Hepatocyte (in vitro differentiated cells): Measurements from ENCODE around the gene MEGF10. TPM values are rescaled to one million over a fixed set of nuclear protein-coding genes. Genes with fewer than 3 reads are reported as not detected.
"Not testable (repeated sequence)": the region's sequence is repeated elsewhere in the genome, so short reads cannot be mapped to it uniquely, and the experiment has no call there.

ENCODE experiments used
- DNase-seq: peaks from one replicate; pipeline ENCODE4 v3.0.0-alpha.2; 2016; ENCODE audit warnings: low spot score
- H2AFZ ChIP-seq: fragments of 200-600 bp; sonication (generic); 2 replicates; pipeline ENCODE4 v1.6.0; 2016; ENCODE audit warnings: antibody characterized with exemption, mild to moderate bottlenecking
- H3K27ac ChIP-seq: fragments of 200-600 bp; sonication (generic); 2 replicates; pipeline ENCODE4 v1.5.1; 2016; ENCODE audit warnings: mild to moderate bottlenecking
- H3K27me3 ChIP-seq: fragments of 200-600 bp; sonication (generic); 2 replicates; pipeline ENCODE4 v1.6.1; 2016
- H3K36me3 ChIP-seq: fragments of 200-600 bp; sonication (generic); replicated peaks from 2 replicates; pipeline ENCODE4 v1.5.1; 2016; ENCODE audit warnings: low read depth; ENCODE audit not compliant: insufficient read depth
- H3K4me1 ChIP-seq: fragments of 200-600 bp; sonication (generic); 2 replicates; pipeline ENCODE4 v1.5.1; 2016; ENCODE audit warnings: mild to moderate bottlenecking, moderate library complexity; ENCODE audit not compliant: insufficient read depth
- H3K4me2 ChIP-seq: fragments of 200-600 bp; sonication (generic); 2 replicates; pipeline ENCODE4 v1.6.0; 2016
- H3K4me3 ChIP-seq: fragments of 200-600 bp; sonication (generic); 2 replicates; pipeline ENCODE4 v1.5.1; 2016; ENCODE audit warnings: mild to moderate bottlenecking
- H3K79me2 ChIP-seq: fragments of 200-600 bp; sonication (generic); 2 replicates; pipeline ENCODE4 v1.6.0; 2017; ENCODE audit warnings: mild to moderate bottlenecking
- H3K9me2 ChIP-seq: fragments of 200-600 bp; sonication (generic); replicated peaks from 2 replicates; pipeline ENCODE4 v1.6.0; 2017; ENCODE audit warnings: mild to moderate bottlenecking; ENCODE audit not compliant: insufficient read depth
- H3K9me3 ChIP-seq: fragments of 200-600 bp; sonication (generic); 2 replicates; pipeline ENCODE4 v1.5.1; 2016; ENCODE audit warnings: low read depth, mild to moderate bottlenecking
- H4K20me1 ChIP-seq: fragments of 200-600 bp; sonication (generic); 2 replicates; pipeline ENCODE4 v1.6.0; 2016; ENCODE audit warnings: mild to moderate bottlenecking; ENCODE audit not compliant: insufficient read depth, poor library complexity, severe bottlenecking
- EZH2 ChIP-seq: fragments of 200-600 bp; sonication (generic); IDR thresholded peaks from 2 replicates; pipeline ENCODE4 v1.6.1; 2016; ENCODE audit warnings: antibody characterized with exemption, mild to moderate bottlenecking, borderline replicate concordance
- EZH2phosphoT487 ChIP-seq: fragments of 200-600 bp; sonication (generic); IDR thresholded peaks from one replicate; pipeline ENCODE4 v1.6.1; 2018; ENCODE audit warnings: antibody characterized with exemption, mild to moderate bottlenecking, low read depth, moderate library complexity; ENCODE audit not compliant: unreplicated experiment, severe bottlenecking
- WGBS: methylation state at CpG from one replicate; pipeline ENCODE4 v1.1.6; 2016; ENCODE audit warnings: low lambda C conversion rate; ENCODE audit errors: missing lambda C conversion rate; 5-methylcytosine and 5-hydroxymethylcytosine counted together
- polyA plus RNA-seq: library from polyadenylated mRNA; unstranded; fragments of >200 nt; fragmentation: Nextera tagmentation; extraction: Ambion mirVana; gene quantifications from 2 replicates; pipeline ENCODE4 v1.2.1, GENCODE V29; 2016
- total RNA-seq: library from RNA; depleted of rRNA; stranded (reverse); fragments of >200 nt; gene quantifications from 2 replicates; pipeline ENCODE4 v1.2.3, GENCODE V29; 2014
- TF ChIP-seq, protein P1 (sequence below): fragments of 200-600 bp; sonication (generic); IDR thresholded peaks from 2 replicates; pipeline ENCODE4 v1.5.1; 2016; ENCODE audit warnings: antibody characterized with exemption, mild to moderate bottlenecking; ENCODE audit not compliant: poor library complexity

MEGF10 gene
- total and polyA plus RNA-seq, 2 experiments from 2014 or later, result 1.7 to 6.7 TPM

GRCh38 chr5:127313847-127314473 is 23.4 kb downstream of the MEGF10 start:
- H3K36me3 ChIP-seq, result no peaks in the 10 kb centered on the region
- H3K27me3 ChIP-seq, result peaks cover 6% of the 10 kb centered on the region
- H3K4me2 ChIP-seq, result no peak overlapping the region
- H3K27ac ChIP-seq, result no peak overlapping the region
- no peak overlapping the region for H3K4me3 ChIP-seq
- H4K20me1 ChIP-seq, result no peaks in the 10 kb centered on the region
- TF ChIP-seq EZH2, result no peak
- TF ChIP-seq EZH2phosphoT487, result no peak
- TF ChIP-seq, protein P1, sequence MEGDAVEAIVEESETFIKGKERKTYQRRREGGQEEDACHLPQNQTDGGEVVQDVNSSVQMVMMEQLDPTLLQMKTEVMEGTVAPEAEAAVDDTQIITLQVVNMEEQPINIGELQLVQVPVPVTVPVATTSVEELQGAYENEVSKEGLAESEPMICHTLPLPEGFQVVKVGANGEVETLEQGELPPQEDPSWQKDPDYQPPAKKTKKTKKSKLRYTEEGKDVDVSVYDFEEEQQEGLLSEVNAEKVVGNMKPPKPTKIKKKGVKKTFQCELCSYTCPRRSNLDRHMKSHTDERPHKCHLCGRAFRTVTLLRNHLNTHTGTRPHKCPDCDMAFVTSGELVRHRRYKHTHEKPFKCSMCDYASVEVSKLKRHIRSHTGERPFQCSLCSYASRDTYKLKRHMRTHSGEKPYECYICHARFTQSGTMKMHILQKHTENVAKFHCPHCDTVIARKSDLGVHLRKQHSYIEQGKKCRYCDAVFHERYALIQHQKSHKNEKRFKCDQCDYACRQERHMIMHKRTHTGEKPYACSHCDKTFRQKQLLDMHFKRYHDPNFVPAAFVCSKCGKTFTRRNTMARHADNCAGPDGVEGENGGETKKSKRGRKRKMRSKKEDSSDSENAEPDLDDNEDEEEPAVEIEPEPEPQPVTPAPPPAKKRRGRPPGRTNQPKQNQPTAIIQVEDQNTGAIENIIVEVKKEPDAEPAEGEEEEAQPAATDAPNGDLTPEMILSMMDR, result peak; percentile 60
- no peaks in the 10 kb centered on the region for H3K79me2 ChIP-seq
- no peaks in the 10 kb centered on the region for H3K9me2 ChIP-seq
- 51% methylated on average over 7 of the region's 7 CpGs for WGBS
- H3K4me1 ChIP-seq, result no peaks in the 10 kb centered on the region
- H2AFZ ChIP-seq, result no peak overlapping the region
- peak; percentile 61 for DNase-seq
- H3K9me3 ChIP-seq, result no peaks in the 10 kb centered on the region

GRCh38 chr5:127316011-127316410 is 25.4 kb downstream of the MEGF10 start:
- no peak for TF ChIP-seq EZH2
- DNase-seq, result peak; percentile 46
- Histone ChIP-seq H4K20me1 (no peaks in the 10 kb centered on the region), H3K4me2 (no peak overlapping the region), H3K27ac (no peak overlapping the region), H3K36me3 (no peaks in the 10 kb centered on the region), H3K9me2 (no peaks in the 10 kb centered on the region), H2AFZ (no peak overlapping the region), H3K9me3 (no peaks in the 10 kb centered on the region), H3K4me1 (no peaks in the 10 kb centered on the region), H3K27me3 (no peaks in the 10 kb centered on the region), H3K4me3 (no peak overlapping the region), H3K79me2 (no peaks in the 10 kb centered on the region)
- WGBS, result 62% methylated on average over 1 of the region's 1 CpG

DNA sequence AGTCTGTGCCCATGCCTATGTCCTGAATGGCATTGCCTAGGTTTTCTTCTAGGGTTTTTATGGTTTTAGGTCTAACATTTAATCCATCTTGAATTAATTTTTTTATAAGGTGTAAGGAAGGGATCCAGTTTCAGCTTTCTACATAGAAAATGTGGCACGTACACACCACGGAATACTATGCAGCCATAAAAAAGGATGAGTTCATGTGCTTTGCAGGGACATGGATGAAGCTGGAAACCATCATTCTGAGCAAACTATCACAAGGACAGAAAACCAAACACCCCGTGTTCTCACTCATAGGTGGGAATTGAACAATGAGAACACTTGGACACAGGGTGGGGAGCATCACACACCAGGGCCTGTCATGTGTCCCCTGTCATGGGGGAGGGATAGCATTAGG is 26.8 kb downstream of the MEGF10 start:
- not testable (repeated sequence) for H3K79me2 ChIP-seq

GRCh38 chr5:127320032-127320965 is 29.7 kb downstream of the MEGF10 start:
- Histone ChIP-seq H3K27ac (no peak overlapping the region), H3K36me3 (no peaks in the 10 kb centered on the region), H3K4me2 (no peak overlapping the region), H3K9me2 (no peaks in the 10 kb centered on the region), H3K9me3 (no peaks in the 10 kb centered on the region), H3K79me2 (no peaks in the 10 kb centered on the region), H2AFZ (no peak overlapping the region), H3K4me3 (no peak overlapping the region), H3K4me1 (no peaks in the 10 kb centered on the region), H4K20me1 (no peaks in the 10 kb centered on the region), H3K27me3 (no peaks in the 10 kb centered on the region)
- DNase-seq, result no peak
- TF ChIP-seq EZH2phosphoT487 (no peak), EZH2 (no peak)
- TF ChIP-seq, protein P1, result no peak
- 52% methylated on average over 5 of the region's 5 CpGs for WGBS

More for the DNA sequence above, 26.8 kb downstream of the MEGF10 start:
- H3K9me3 ChIP-seq, H4K20me1 ChIP-seq, DNase-seq, H3K27me3 ChIP-seq, H3K9me2 ChIP-seq, H3K4me1 ChIP-seq, H3K4me3 ChIP-seq, H3K27ac ChIP-seq, H2AFZ ChIP-seq, H3K36me3 ChIP-seq, H3K4me2 ChIP-seq: not testable (repeated sequence)
- WGBS, result 90% methylated on average over 3 of the region's 3 CpGs
